ENCODE measurements around the gene IGBP1.
"Not testable (repeated sequence)": the region's sequence is repeated elsewhere in the genome, so short reads cannot be mapped to it uniquely, and the experiment has no call there.

Gene IGBP1

DNA sequence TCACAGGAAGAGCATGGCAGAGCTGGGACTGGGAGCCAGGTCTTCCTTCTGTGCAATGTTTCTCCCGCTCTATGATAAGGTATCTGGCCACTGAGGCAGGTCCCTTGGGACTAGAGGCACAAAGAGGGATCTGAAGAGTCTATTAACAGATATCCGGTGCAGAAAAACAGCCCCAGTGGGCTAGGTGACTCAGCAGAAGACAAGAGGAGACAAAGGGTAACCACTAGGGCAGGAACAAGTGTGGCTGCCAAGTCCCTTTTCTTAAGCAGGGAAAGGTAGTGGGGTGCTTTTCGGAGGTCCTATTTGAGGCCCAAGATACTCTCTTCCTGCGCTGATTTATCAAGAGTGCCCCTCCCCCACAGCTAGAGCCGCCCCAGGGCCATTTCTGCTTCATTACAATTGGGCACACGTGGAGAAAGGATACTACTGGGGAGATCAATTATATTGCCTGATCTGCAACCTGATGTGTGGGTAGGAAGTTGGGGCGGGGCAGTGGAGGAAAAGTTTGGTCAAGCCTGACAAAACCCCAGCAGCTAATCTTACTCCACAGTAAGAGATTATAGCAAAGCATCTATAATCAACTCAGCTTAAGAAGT, 43.8 kb downstream of the IGBP1 start, which contains the start of gene DGAT2L6:
TSS of gene DGAT2L6 (plus strand) at position 546 of the 596 bp plus-strand sequence. CDS start 100 bp downstream, outside the sequence.
- TF ChIP-seq ZNF274 (IDR thresholded peaks at IDR 0.05; ENCODE audit: low read depth, low read length) = no peak
- no peak within 1 kb of the TSS; the same call in 1 of the 2 replicates for H3K4me3 ChIP-seq (ENCODE audit: low read length)

DNA sequence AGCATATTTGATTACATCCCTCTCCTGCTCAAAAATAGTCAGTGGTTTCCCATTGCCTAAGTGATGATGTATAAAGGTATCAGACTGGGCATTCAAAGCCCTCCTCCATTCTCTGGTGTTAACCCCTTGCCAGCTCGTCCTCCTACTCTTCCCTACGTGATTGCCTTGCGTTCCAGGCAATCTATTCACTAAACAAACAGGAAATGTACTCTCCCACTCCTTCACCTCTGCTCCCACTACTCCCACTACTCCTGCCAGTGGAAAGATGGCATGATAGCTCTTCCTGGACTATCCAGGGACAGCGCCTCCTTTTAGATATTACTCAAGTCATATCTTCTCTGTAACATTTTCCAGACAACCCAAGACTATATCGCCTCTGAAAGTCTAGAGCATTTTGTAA, 49.8 kb downstream of the IGBP1 start:
- no peak for TF ChIP-seq ZNF274 (IDR thresholded peaks at IDR 0.05; ENCODE audit: low read depth, low read length)
- H3K4me3 ChIP-seq (ENCODE audit: low read length) = no peak overlapping the region

DNA sequence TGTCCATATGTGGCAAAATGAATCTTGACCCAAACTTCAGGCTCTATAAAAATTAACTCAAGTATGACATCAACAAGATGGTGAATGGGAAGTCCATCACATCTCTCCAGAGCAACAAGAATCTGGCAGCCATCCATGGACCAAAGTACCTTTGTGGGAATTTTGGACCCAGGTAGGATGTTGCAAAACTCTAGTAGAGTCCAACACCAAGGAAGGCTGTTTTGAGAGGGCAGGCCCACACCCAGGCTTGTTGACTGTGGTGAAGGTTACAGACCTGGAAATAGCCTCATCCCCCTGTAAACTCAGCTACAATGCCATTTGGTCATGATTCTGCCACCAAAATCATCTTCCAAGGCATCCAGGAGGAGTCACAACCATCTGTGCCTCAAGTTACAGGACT, 57.0 kb downstream of the IGBP1 start:
- no peak overlapping the region for H3K4me3 ChIP-seq (ENCODE audit: low read length)
- TF ChIP-seq ZNF274 (IDR thresholded peaks at IDR 0.05; ENCODE audit: low read depth, low read length) = no peak

DNA sequence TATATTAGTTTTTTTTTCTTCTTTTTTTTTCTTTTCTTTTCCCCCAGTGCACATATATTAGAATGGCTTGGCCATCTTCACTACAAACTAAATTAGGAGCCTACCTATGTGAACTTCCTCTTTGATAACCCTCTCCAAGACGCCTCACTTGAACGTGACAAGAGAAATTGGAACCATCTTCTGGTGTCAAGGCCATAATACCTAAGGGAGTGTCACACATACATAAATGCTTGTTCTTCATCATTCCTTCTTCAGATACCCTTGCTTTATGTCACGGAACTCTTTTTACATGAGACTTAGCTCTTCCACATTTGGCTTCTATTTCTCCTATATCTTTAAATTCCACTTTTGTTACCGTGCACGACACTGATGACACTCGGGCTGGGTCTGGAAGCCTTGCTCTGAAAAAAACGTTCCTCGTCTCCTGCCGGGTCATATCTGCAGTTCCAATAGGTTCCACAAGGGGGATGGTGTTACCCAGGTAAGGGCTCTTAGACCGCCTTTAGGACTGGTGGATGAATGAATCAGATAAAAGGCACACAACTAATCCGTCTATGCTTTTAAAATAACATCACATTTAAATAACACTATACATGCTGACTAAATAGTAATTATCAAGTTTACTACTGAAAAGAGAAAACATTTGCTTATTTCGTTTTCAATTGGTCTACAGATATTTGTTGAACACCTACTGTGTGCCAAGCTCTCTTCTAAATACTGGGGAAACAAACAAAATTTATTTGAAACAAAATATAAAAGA, 63.9 kb downstream of the IGBP1 start:
- H3K4me3 ChIP-seq (ENCODE audit: low read length) = no peak overlapping the region
- TF ChIP-seq ZNF274 (IDR thresholded peaks at IDR 0.05; ENCODE audit: low read depth, low read length) = no peak

DNA sequence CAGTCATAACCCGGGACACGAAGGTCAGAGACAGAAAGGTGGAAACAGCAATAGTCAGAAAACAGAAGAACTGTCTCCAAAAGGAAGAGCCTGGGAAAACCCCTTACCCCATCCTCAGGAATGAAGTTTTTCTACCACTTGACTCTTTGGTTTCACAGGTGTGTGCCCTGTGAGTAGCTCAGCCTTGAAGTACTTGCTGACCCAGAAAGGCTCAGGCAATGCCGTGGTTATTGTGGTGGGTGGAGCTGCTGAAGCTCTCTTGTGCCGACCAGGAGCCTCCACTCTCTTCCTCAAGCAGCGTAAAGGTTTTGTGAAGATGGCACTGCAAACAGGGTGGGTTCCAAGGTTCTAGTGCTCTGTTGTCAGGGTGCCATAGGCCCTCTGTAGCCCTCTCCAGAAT, 68.5 kb downstream of the IGBP1 start:
- H3K4me3 ChIP-seq (ENCODE audit: low read length) = no peak overlapping the region
- TF ChIP-seq ZNF274 (IDR thresholded peaks at IDR 0.05; ENCODE audit: low read depth, low read length) = no peak

DNA sequence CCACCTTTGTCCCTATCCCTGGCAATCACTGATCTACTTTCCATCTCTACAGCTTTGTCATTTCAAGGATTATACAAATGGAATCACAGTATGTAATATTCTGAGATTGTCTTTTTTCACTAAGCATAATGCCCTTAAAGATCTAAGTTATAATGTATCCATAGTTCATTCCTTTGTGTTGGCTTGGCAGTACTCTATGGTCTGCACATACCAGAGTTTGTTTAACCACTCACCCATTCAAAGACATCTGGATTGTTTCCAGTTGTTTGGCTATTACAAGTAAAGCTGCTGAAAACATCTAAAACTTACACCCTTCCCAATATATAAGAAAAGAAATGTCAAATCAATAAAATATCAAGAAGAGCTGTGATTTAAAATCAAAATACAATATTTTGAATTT, 75.2 kb downstream of the IGBP1 start:
- H3K4me3 ChIP-seq (ENCODE audit: low read length) = no peak overlapping the region
- TF ChIP-seq ZNF274 (IDR thresholded peaks at IDR 0.05; ENCODE audit: low read depth, low read length) = no peak

DNA sequence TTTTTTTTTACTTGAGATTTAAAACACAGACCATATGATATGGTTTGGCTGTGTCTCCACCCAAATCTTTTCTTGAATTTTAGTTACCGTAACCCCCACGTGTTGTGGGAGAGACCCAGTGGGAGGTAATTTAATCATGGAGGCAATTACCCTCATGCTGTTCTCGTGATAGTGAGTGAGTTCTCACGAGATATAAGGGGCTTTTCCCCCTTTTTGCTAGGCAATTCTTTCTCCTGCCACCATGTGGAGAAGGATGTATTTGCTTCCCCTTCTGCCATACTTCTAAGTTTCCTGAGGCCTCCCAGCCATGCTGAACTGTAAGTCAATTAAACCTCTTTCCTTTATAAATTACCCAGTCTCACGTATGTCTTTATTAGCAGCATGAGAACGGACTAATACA, 76.3 kb downstream of the IGBP1 start:
- not testable (repeated sequence) for H3K4me3 ChIP-seq (ENCODE audit: low read length)
